Gastroesophageal sphincter (tissue), 3 donors: ENCODE measurements around the gene SRF.

ENCODE experiments used
- EP300 ChIP-seq: sonication (generic); formaldehyde crosslinking; IDR thresholded peaks from one replicate; pipeline ENCODE4 v1.6.1; 2017; ENCODE audit warnings: antibody characterized with exemption, mild to moderate bottlenecking
- TF ChIP-seq, protein P1 (sequence below), 4 experiments: fragments of 200-600 bp in 2 of 4; fragments of 450-650 bp in 2 of 4; sonication (generic) in 1 of 4; IDR thresholded peaks; one replicate each; pipeline ENCODE4 v1.5.1; 2017 to 2019; ENCODE audit warnings: antibody characterized with exemption in 4 of 4, mild to moderate bottlenecking in 2 of 4, moderate library complexity in 2 of 4

DNA sequence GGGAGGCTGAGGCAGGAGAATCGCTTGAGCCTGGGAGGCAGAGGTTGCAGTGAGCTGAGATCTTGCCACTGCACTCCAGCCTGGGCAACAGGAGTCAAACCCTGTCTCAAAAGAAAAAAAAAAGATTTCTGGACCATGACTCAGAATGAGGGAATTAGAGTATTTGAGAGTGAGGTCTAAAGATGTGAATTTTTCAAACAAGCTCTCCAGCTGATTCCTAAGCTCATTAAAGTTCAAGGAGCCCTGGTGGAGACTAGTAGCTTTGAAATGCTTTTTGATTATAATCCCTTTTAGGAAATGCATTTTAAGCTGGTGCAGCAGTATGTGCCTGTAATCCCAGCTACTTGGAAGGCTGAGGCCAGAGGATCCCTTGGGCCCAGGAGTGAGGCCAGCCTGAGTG lies 21.8 kb upstream of the SRF start:
- TF ChIP-seq, protein P1, sequence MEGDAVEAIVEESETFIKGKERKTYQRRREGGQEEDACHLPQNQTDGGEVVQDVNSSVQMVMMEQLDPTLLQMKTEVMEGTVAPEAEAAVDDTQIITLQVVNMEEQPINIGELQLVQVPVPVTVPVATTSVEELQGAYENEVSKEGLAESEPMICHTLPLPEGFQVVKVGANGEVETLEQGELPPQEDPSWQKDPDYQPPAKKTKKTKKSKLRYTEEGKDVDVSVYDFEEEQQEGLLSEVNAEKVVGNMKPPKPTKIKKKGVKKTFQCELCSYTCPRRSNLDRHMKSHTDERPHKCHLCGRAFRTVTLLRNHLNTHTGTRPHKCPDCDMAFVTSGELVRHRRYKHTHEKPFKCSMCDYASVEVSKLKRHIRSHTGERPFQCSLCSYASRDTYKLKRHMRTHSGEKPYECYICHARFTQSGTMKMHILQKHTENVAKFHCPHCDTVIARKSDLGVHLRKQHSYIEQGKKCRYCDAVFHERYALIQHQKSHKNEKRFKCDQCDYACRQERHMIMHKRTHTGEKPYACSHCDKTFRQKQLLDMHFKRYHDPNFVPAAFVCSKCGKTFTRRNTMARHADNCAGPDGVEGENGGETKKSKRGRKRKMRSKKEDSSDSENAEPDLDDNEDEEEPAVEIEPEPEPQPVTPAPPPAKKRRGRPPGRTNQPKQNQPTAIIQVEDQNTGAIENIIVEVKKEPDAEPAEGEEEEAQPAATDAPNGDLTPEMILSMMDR (IDR thresholded peaks at IDR 0.05): no peak
- no peak for TF ChIP-seq EP300
